HG03045 (cell line): ENCODE data around the gene SUCLG2.

Experiments
- ATAC-seq: cut with Tn5 transposase; IDR thresholded peaks from one replicate; pipeline ENCODE4 v1.9.1; 2021; ENCODE audit warnings: mild to moderate bottlenecking, moderate library complexity; ENCODE audit not compliant: unreplicated experiment

The SUCLG2 gene

DNA sequence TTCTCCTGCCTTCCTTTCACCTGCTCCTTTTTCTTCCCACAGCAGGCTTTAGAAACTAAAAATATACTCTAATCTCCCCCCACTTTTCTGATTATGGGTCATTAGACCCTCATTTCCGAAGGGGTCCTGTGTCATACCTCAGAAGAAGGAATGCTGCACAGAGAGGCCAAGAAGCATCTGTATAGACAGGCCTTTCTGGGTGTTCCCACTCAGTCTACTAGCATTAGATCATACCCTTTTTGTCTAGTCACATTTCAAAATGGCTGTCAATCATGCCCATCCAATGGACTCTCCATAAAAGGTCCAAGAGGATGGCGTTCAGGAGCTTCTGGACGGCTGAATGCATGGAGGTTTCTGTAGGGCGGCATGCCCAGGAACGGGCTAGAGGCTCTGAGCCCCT is 192.2 kb downstream of the SUCLG2 start:
- no peak for ATAC-seq

DNA sequence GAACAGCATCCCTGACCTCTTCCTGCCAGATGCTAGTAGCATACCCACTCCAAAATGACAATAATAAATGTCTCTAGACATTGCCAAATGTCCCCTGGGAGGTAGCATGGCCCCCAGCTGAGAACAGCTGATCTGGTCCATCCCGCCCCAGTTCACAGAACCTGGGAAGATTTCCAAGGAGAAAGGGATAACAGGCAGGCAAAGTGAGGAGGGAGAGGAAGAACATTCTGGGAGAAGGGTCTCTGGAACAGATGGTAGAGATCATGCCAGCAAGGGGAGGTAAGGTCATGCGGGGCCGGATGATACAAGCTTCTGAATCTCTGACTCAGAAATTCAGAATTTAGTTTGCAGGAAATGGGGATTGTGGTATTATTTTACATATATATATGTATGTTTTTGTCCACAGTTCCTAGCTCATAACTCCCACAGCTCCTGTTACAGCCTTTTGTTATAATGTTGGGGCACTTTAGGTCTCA is 192.7 kb downstream of the SUCLG2 start:
- no peak for ATAC-seq

DNA sequence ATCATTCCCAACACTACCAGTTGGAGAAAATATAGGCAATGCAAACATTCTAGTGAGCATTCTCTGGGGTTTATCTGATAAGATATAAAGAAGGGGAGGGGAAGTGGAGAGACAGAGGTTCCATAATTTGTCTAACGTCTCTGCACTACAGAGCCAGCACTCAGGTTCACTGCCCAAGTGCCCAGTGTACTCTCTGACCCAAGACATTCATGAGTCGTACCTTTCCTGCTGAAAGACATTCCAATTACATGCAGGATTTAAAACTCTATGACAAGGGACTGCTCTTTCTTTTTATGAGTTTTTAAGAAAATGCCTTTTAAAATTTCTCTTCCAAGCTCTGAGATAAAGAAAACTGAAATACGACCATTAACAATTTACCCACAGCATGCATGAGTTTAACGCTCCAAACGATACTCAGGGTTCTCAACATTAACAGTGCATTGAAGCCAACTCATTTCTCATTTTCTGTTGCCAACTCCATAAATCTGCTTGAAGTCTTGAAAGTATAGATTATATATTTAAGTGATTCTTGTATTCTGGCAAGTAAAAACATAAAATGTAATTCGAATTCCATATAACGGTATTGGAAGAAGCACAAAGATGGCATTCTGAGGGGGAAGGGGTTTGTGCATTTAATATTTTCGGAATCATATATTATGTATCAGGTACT is 193.4 kb downstream of the SUCLG2 start:
- no peak for ATAC-seq

DNA sequence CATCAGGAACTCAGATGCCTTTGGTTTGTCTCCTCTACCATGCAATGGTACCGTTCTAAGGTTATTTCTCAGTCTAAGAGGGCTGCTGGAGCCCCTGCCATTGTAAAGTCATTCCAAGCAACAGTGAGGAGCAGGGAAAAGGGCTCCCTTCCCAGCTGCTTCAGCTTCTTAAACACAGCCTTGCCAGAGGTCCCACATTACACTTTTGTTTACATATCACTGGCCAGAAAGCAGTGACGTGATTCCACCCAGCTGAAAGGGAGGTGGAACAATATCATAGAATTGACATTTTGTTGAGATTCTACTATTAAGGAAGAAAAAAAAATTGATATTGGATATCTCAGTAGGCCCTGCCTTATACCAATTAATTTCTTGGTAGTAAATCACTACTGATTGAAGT is 194.6 kb downstream of the SUCLG2 start:
- no peak for ATAC-seq

DNA sequence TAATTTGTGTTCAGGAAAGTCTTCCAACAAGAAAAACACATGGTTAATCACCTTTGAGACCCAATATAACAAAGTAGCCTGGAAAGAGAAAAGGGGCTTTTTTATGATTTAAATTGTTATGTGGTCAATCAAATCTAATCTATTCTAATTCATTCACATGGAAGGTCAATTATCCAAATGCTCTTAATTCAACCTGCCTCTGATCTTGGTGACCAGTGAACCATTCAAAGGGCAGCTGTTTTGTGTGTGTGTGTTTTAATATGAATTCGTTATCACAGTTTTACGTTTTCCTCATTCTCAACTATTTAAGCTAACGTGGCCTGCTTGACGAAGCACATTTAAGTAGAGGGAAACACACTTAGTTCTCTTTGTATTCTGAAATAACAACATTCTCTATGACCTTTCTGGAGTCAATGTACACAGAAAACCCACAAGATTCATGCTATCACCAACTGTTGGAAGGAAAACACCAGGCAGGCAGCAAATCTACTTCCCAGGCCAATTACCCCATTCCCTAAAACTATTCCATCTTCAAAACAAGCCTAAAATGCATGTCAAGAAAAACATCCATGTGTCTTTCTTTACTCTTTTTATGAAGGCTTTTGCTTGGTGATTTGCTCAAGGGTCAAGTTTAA is 195.4 kb downstream of the SUCLG2 start:
- ATAC-seq = no peak

DNA sequence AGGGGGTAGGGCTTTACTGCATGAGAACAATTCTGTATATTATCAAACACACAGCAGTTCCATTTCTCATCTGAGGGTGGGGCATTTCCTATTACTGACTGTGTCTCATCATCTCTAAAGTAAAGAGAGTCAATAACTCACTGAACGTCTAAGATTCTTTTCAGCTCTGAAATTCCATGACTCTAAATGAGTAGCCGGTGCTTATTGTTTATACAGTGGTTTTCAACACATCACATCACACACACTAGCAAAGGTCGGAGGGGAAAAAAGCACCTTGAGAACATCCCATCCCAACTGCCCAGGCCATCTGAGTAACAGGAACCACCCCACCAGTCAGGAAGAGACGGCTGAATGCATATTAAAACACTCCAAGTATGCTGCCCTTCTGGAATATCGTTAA is 196.0 kb downstream of the SUCLG2 start:
- no peak for ATAC-seq

DNA sequence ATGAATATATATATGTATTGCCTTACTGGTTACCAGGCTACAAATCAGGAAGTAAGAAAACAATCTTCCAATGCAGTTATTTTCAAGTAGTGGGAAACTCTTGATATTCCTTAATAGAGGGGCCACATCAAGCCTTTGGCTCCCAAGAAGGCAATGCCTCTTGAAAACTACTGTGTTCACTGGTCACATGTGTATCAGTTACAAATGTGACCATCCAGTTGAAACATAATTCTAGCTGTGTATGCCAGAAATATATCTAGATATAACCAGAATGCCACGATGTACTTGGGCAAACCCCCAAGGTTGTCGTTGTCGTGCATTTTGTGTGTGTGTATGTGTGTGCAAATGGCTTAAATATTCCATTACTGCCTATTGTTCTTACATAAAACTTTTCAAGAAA is 200.8 kb downstream of the SUCLG2 start:
- ATAC-seq = no peak

DNA sequence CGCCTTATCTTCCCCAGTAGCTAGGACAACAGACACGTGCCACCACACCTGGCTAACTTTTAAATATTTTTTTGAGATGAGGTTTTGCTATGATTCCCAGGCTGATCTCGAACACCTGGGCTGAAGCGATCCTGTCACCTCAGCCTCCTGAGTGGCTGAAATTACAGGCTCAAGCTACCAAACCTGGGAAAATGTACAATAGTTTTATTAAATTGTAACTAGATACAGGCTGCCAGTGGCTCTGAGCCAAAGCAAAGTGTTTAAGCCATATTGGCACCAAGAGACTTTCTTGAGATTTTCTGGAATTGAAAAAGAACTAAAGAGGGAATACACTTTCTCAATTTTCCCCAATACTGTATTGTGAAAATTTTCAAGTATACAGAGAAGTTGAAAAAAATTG is 204.3 kb downstream of the SUCLG2 start:
- no peak for ATAC-seq

DNA sequence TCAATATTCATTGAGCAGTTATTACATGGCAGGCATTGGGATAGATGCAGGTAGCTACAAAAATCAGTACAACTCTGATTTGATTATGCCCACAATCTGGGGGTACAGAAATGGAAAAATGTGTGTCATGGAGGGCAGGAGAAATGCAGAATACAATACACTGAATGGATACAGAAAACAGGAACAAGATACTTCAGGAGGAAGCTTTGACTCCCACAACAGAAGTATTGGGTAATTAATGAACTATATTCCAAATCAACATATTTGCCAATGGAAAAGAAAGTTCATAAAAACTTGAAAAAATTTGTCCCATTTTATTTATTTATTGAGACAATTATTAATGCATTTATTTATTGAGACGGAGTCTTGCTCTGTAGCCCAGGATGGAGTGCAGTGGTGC is 207.0 kb downstream of the SUCLG2 start:
- no peak for ATAC-seq

DNA sequence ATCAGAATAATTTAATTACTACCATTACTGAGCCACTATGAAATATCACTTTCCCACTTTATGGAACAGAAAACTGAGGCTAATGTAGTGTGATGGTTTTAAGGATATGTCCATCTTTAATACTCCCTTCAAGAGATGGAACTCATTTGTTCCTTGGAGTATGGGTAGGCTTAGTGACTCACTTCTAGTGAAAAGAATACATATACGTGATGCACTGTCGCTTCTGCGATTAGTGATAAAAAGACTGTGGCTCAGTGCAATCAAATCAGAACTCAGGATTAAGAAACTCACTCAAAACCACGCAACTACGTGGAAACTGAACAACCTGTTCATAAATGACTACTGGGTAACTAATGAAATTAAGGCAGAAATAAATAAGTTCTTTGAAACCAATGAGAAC is 216.6 kb downstream of the SUCLG2 start:
- no peak for ATAC-seq

DNA sequence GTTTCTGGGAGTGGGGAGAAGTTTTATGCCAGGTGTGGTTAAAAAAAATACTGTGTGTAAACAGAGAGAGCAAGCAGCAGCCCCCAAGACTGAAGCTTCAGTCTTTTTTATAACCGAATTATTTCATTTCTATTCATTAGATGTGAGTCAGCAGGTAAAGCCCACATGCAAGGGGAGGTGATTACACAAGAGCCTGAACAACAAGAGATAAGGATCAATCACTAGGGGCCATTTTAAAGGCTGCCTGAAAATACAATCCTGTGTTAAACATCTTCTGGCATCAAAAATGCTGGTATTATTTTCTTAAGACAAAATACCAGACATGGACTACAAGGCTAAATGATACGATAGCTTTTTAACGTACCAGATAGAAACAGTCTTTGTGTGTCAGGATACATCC is 217.3 kb downstream of the SUCLG2 start:
- ATAC-seq = no peak

DNA sequence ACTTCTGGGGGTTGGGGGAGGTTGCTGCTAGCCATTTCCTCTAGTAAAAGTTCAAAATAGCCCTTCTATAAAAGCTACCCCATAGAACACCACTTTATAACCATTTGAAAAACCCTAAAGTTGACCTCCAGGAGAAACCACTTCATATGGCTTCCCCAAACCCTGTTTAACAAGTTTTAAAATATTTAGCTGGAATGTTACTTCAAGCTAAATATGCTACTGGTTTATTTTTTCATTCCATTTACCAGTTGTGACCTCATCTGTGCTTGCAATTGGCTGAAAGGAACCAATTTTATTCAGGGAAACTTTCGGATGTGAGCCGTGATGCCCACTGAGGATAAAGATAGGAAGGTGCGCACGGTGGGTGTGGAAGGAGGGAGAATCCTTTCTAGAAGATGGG is 221.3 kb downstream of the SUCLG2 start:
- ATAC-seq = no peak

DNA sequence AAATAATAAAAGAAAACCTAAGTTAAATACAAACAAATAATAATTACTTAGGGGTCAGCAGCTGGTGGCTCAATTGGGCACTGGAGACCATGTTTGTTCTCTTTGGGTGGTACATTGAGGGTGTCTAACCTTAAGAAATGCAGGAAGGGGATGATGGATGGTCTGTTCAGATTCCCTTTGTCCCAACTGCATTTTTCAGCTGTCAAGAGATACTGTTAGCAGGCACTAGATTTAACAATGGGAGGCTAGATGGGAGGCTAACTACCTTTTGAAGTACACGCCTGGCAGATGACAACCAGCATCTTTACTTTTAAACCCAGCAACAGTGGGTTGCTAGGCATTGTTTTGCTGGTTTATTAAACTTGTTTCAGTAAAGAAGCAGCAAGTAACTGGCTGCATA is 222.5 kb downstream of the SUCLG2 start:
- ATAC-seq = no peak

DNA sequence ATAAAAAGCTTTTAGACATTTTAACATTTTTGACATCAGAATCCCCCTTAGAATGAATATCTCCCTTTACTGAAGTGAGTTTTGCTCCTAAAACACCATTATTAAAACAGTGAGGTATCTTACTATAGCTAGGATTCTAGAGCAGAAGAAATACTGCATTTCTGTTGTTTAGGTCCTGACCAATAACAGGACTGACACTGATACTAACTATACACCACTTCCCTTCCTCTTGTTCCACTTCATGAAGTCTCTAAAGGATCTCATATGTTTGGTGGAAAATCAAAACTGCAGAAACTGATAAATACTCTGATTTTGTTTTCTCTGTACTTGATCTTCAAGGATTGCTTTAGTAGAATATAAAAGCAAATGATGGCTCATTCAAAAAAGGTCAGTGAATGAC is 230.7 kb downstream of the SUCLG2 start:
- no peak for ATAC-seq

DNA sequence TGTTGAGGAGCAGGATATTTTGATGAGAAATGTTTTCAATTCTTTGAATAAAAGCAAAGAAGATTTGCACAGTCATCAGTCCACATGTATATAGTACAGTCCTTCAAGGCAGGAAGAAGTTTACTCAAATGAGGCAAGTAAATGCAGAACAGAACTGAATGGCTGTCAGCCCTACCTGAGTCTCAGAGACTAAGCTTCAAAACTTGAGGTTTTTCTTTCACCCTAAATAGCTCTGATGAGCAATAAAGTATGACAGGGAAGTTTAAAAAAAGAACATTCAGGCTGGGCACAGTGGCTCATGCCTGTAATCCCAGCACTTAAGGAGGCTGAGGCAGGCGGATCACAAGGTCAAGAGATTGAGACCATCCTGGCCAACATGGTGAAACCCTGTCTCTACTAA is 232.5 kb downstream of the SUCLG2 start:
- no peak for ATAC-seq

DNA sequence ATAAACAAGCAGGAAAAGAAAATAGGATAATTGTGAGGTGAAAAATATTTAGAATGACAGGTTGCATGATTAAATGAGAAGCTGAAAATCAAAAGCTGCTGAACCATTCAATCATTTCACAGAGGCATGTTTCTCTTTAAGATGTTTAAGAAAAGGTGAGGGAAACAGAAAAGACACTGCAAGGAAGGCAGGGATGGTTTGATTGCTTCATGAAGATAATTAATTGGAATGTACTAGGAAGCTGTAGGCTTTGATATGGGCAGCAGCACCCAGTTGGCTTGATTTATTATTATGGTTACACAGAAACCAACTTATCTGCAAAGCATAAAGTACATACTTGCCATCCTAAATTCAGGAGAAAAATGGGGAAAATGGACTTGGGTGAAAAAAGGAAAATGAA is 234.6 kb downstream of the SUCLG2 start:
- no peak for ATAC-seq

DNA sequence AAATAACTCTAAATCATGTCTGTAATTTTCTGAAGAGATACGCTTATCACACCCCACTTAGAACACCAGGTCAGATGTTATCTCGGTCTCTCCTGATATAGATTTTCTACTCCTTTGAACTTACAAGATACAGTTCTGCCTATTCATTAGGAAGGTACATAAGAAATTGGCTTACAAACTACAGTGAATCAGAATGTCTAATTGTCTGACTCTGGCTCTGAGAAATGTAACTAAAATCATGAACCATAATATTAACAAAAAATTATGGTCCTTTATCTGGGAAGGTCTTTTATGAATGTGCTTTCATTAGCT is 235.2 kb downstream of the SUCLG2 start:
- ATAC-seq = no peak

DNA sequence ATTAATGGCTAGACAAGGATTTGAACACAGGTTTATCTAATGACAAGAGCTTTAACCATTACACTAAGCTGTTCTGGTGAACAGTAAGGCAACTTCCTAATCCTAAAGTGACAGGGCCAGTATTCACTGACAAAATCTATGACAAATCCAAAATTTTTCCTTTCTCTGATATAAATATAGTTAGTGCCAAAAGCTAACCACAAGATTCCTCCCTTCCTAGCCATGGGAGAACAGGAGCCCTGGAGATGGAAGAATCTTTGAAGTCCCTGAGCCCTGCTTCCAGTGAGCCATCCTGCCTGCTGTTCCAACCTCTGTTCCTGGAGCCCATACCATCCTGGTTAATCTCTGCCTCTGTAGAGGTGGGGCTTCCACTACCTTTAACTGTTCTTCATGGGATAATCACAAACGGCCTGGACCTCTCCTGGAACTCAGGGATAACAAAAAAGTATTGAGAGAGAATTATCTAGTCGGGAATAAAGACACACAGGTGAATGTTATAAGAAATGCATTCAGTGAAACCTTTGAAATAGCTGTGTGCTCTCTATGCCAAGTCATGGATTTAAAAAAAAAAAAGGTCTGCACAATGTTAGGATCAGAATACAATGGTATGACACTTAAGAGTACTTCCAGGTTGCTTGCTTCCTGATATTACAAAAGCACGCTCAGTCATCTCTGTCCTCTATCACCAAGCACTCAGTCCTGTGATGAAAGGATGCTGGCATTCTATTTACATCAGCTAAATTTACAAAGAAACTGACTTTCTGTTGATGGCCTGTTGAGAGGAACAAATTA is 235.8 kb downstream of the SUCLG2 start:
- no peak for ATAC-seq

DNA sequence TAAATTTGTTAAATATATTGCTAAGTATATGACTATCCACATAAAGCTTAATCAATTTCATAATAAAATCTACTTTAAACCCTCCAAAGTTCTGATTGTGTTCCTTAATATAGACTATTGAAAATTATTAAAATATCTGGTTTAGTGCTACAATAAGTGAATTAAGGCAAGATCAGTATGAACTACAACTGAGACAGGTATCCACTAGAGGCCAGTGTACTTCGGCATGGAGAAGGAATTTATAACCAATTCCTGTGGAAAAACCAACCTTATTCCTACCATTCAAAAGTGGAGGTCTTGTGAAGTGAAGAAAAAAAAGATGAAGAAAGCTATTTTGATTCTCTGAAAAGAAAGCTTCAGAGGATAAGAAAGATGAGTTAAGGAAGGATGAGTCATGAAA is 237.7 kb downstream of the SUCLG2 start:
- no peak for ATAC-seq

DNA sequence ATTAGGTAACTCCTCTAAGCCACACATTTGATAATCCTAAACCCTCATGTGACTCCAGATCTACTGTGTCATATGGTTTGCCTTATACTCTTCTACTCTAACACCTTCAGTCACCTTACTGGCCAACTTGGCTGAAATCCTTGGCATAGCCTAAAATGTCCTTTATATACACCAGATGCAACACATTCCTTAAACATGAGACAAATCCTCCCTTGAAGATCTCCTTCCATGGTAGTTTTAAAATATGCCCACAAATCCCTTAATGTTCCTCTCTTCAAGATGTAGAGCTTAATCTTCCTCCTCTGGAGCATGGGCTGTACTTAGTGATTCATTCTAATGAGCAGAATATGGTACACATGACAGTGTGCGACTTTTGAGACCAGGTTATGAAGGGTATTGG is 238.9 kb downstream of the SUCLG2 start:
- no peak for ATAC-seq

DNA sequence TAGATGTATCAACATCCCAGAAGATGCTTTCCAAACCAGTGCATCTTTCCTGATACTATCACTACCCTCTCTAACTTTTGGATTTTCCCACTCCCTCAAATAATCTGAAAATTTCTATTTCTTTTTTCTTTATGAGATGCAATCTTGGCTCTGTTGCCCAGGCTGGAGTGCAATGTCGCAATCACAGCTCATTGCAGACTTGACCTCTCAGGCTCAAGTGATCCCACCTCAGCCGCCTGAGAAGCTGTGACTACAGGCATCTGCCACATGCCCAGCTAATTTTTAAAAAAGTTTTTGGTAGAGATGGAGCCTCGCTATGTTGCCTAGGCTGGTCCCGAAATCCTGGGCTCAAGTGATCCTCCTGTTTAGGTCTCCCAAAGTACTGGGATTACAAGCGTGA is 239.7 kb downstream of the SUCLG2 start:
- ATAC-seq = no peak

DNA sequence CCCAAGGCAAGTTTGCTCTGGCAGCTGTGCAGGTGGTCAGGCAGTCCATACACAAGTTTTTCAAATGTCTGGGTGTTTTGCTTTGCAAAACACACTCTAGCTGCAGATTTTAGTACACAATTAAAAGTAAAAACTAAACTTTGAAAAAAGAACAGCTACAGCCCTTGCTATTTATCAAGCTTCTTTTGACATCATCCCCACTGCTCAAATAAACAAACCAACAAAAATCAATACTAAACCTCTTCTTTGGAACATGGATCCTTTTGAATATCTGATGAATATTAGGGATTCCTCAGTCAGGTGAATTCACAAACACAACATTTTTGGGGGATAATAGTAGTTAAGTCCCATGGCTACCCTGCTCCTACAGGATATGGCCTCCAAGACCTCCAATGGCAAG is 249.2 kb downstream of the SUCLG2 start:
- no peak for ATAC-seq
